Natural killer cell (primary cell): Measurements from ENCODE around the gene PRR36. TPM values are rescaled to one million over a fixed set of nuclear protein-coding genes. Genes with fewer than 3 reads are reported as not detected.
A peak's percentile ranks its signal among the peaks of the same experiment; 100 is the strongest.

Experiments
- ATAC-seq, 3 donors: fragments of 150-1000 bp in 2 of 3; fragments of 200-7000 bp in 1 of 3; cut with Tn5 transposase; 1 replicate in 1 of 3; 2 replicates in 2 of 3; pipeline ENCODE4 v1.10.0; 2021; ENCODE audit warnings: mild to moderate bottlenecking in 2 of 3, moderate library complexity in 2 of 3
- DNase-seq, 2 donors: peaks; one replicate each; pipeline versions ENCODE4 v3.0.0 to v3.0.0-alpha.2; 2013 to 2021; ENCODE audit warnings: mixed read lengths in 1 of 2
- H3K27ac ChIP-seq: one replicate; pipeline ENCODE4 v1.5.1; 2013; ENCODE audit warnings: mild to moderate bottlenecking, low read length
- H3K27me3 ChIP-seq: one replicate; pipeline ENCODE4 v1.6.1; 2013; ENCODE audit warnings: low read length; ENCODE audit not compliant: control insufficient read depth, insufficient read depth
- H3K36me3 ChIP-seq: one replicate; pipeline ENCODE4 v1.6.1; 2013; ENCODE audit warnings: low read length; ENCODE audit not compliant: control insufficient read depth, insufficient read depth
- H3K4me1 ChIP-seq: one replicate; pipeline ENCODE4 v1.6.1; 2013; ENCODE audit warnings: low read length; ENCODE audit not compliant: control insufficient read depth, insufficient read depth
- H3K4me3 ChIP-seq: one replicate; pipeline ENCODE4 v1.5.1; 2013; ENCODE audit warnings: low read length
- H3K9me3 ChIP-seq: one replicate; pipeline ENCODE4 v1.6.1; 2013; ENCODE audit warnings: low read length; ENCODE audit not compliant: control insufficient read depth, insufficient read depth
- H3K27ac Mint-ChIP-seq, 2 donors: one replicate each; pipeline ENCODE4 v1.8.0; 2022; ENCODE audit warnings: mild to moderate bottlenecking in 2 of 2, mixed read lengths in 2 of 2, moderate library complexity in 1 of 2
- H3K27me3 Mint-ChIP-seq, 2 donors: one replicate each; pipeline ENCODE4 v1.8.0; 2022; ENCODE audit warnings: low read depth in 2 of 2, mixed read lengths in 2 of 2
- H3K36me3 Mint-ChIP-seq: one replicate; pipeline ENCODE4 v1.8.0; 2022; ENCODE audit warnings: mixed read lengths
- H3K4me1 Mint-ChIP-seq, 2 donors: one replicate each; pipeline ENCODE4 v1.8.0; 2022; ENCODE audit warnings: mixed read lengths in 2 of 2
- H3K4me3 Mint-ChIP-seq: one replicate; pipeline ENCODE4 v1.8.0; 2022; ENCODE audit warnings: mild to moderate bottlenecking, moderate library complexity, mixed read lengths
- H3K9me3 Mint-ChIP-seq, 2 donors: one replicate each; pipeline ENCODE4 v1.8.0; 2022; ENCODE audit warnings: mixed read lengths in 2 of 2
- WGBS: methylation state at CpG from one replicate; pipeline ENCODE4 v1.1.7; 2013; ENCODE audit warnings: missing lambda C conversion rate; ENCODE audit not compliant: insufficient coverage; 5-methylcytosine and 5-hydroxymethylcytosine counted together
- intact Hi-C: fragments of 100-400 bp; cut with micrococcal nuclease; formaldehyde crosslinking; loops from one replicate; pipeline ENCODE4 v1.14.2; 2022
- total RNA-seq, 4 donors: library from RNA; stranded (reverse); fragments of 120-200 nt in 1 of 4; gene quantifications; one replicate each; pipeline versions ENCODE4 v1.2.3 to v1.2.4, GENCODE V29; 2013 to 2022
- TF ChIP-seq, protein P1 (sequence below): fragments of 200-600 bp; IDR thresholded peaks from one replicate; pipeline ENCODE4 v1.8.0; 2022; ENCODE audit warnings: antibody characterized with exemption

Gene PRR36
- total RNA-seq, 3 donors from 2014 or later (not counting 1 experiment from before 2014, with no cell fraction given): 0.11 to 0.13 (median 0.12) TPM

DNA sequence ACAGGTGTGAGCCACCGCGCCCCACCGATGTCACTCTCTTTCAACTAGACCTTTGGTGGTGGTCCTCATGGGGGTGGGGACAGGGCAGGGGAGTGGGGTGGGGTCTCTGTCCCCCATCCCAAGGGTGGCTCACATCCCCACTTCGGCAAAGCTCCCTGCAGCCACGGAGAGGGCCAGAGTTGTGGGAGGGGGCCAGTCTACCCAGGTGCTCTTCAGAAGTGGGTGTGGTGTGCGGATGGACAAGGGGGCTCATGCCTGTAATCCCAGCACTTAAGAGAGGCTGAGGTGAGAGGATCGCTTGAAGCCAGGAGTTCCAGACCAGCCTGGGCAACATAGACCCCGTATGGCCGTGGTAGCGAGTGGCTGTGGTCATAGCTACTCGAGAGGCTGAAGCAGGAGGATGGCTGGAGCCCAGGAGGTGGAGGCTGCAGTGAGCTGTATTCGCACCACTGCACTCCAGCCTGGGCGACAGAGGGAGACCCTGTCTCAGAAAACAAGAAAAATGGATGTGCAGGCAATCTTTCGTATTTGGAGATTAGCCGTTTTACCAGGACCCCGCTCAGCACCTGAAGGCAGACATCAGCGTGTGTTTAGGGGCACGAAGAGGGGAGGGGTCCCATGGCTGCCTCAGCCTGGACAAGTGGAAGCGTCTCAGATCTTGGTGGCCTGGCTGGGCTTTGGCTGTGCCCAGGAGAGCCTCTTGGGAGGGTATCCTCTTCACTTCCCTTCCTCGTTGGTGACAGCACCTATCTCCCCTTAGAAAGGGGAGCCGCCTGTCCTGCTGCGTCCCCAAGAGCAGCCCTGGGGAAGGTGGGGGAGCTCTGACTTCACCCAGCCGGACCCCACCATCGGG lies 41.3 kb upstream of the PRR36 start:
- Histone ChIP-seq H3K9me3 (no peaks in the 10 kb centered on the region), H3K27me3 (peaks cover 29% of the 10 kb centered on the region), H3K4me1 (peaks cover 41% of the 10 kb centered on the region), H3K36me3 (peaks cover 24% of the 10 kb centered on the region), H3K4me3 (no peak overlapping the region), H3K27ac (no peak overlapping the region)
- DNase-seq (no peak), ATAC-seq (no peak)
- Mint-ChIP-seq H3K27ac (peak overlapping the region; percentile 60 to 76), H3K27me3 (peaks cover 0 to 26% of the 10 kb centered on the region in 2 donors), H3K4me3 (peak overlapping the region; percentile 72), H3K4me1 (peaks cover 14 to 28% of the 10 kb centered on the region in 2 donors), H3K36me3 (no peaks in the 10 kb centered on the region), H3K9me3 (no peaks in the 10 kb centered on the region)
- TF ChIP-seq, protein P1, sequence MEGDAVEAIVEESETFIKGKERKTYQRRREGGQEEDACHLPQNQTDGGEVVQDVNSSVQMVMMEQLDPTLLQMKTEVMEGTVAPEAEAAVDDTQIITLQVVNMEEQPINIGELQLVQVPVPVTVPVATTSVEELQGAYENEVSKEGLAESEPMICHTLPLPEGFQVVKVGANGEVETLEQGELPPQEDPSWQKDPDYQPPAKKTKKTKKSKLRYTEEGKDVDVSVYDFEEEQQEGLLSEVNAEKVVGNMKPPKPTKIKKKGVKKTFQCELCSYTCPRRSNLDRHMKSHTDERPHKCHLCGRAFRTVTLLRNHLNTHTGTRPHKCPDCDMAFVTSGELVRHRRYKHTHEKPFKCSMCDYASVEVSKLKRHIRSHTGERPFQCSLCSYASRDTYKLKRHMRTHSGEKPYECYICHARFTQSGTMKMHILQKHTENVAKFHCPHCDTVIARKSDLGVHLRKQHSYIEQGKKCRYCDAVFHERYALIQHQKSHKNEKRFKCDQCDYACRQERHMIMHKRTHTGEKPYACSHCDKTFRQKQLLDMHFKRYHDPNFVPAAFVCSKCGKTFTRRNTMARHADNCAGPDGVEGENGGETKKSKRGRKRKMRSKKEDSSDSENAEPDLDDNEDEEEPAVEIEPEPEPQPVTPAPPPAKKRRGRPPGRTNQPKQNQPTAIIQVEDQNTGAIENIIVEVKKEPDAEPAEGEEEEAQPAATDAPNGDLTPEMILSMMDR: no peak
- 53% methylated on average over 24 of the region's 24 CpGs for WGBS
- intact Hi-C loops: no loop called here

DNA sequence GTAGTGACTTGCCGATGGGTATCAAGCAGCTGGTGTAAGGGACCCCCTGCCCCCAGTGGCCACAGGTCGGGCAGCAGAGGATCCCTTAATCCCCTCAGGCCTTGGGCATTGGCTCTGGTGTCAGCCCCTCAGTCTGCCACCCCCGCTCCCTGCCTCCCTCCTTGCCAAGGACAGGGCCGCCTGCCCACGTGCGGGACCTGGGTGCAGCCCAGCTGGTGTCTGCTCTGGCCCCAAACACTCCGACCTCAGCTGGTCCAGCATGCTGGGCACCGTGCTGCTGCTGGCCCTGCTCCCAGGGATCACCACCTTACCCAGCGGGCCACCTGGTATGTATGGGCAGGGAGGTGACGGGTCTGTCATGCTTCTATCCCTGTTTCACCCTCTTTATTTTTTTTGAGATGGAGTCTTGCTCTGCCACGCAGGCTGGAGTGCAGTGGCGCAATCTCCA lies 40.4 kb upstream of the PRR36 start, which contains the start of gene TGFBR3L:
TSS of gene TGFBR3L (plus strand) at position 233 of the 448 bp plus-strand sequence.
- H3K4me1 Mint-ChIP-seq: peaks cover 7 to 21% of the 10 kb centered on the region in 2 donors
- TF ChIP-seq, protein P1: no peak
- DNase-seq (no peak), ATAC-seq (no peak)
- Histone ChIP-seq H3K27me3 (peaks cover 29% of the 10 kb centered on the region), H3K4me3 (no peak within 1 kb of the TSS), H3K4me1 (peaks cover 36% of the 10 kb centered on the region), H3K36me3 (peaks cover 29% of the 10 kb centered on the region), H3K27ac (no peak within 1 kb of the TSS), H3K9me3 (no peaks in the 10 kb centered on the region)
- H3K27me3 Mint-ChIP-seq: peaks cover 0 to 21% of the 10 kb centered on the region in 2 donors
- peak within 1 kb of the TSS; percentile 72 for H3K4me3 Mint-ChIP-seq
- WGBS: 84% methylated on average over 12 of the region's 12 CpGs
- no peaks in the 10 kb centered on the region for H3K36me3 Mint-ChIP-seq
- no peaks in the 10 kb centered on the region for H3K9me3 Mint-ChIP-seq
- intact Hi-C loops: no loop called here
- peak within 1 kb of the TSS; percentile 60 to 76 for H3K27ac Mint-ChIP-seq

GRCh38 chr19:7914099-7914498 lies 39.9 kb upstream of the PRR36 start:
- H3K4me3 ChIP-seq: no peak overlapping the region
- H3K36me3 Mint-ChIP-seq: no peaks in the 10 kb centered on the region
- H3K27ac Mint-ChIP-seq: no peak overlapping the region
- ATAC-seq: no peak
- H3K27me3 Mint-ChIP-seq: peaks cover 0 to 19% of the 10 kb centered on the region in 2 donors
- no peaks in the 10 kb centered on the region for H3K9me3 Mint-ChIP-seq
- peaks cover 5 to 19% of the 10 kb centered on the region in 2 donors for H3K4me1 Mint-ChIP-seq
- no peak overlapping the region for H3K4me3 Mint-ChIP-seq
- no peak overlapping the region for H3K27ac ChIP-seq
- intact Hi-C loops: no loop called here
- WGBS: 84% methylated on average over 8 of the region's 12 CpGs
- no peak for DNase-seq
- H3K9me3 ChIP-seq: no peaks in the 10 kb centered on the region
- TF ChIP-seq, protein P1: no peak
- H3K36me3 ChIP-seq: peaks cover 31% of the 10 kb centered on the region
- peaks cover 27% of the 10 kb centered on the region for H3K27me3 ChIP-seq
- H3K4me1 ChIP-seq: peaks cover 31% of the 10 kb centered on the region
